Mammary epithelial cell (primary cell): ENCODE results near the gene METTL1.

ENCODE experiments used
- CTCF ChIP-seq, 2 donors: IDR thresholded peaks in 1 of 2; conservative IDR thresholded peaks in 1 of 2; 2 replicates each; pipeline ENCODE4 v1.5.1; 2011 to 2012; ENCODE audit warnings: inconsistent platforms in 2 of 2, low read length in 2 of 2, mild to moderate bottlenecking in 2 of 2, control low read depth in 1 of 2, low read depth in 1 of 2; ENCODE audit not compliant: insufficient read depth in 1 of 2; ENCODE audit errors: extremely low read depth in 1 of 2
- EZH2 ChIP-seq: IDR thresholded peaks from 2 replicates; pipeline ENCODE4 v1.6.1; 2012; ENCODE audit warnings: low read length, inconsistent platforms, borderline replicate concordance

DNA sequence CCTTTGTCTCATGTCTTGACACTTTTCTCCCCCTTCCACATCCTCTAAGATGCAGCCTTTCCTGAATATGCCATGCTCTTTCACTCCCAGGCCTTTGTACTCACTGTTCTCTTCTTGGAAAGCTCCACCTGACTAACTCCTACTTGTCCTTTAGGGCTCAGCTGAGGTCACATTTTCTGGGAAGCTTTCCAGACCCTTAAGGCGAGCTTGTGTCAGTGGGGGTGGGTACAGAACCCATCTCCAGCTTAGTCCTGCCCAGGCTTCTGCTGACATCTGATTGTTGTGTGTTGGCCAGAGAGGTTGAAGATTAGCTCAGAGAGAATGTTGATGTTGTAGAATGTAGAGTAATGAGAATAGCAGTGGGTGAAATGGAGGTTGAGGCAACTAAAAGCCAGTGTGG lies 7.8 kb upstream of the METTL1 start:
- no peak for TF ChIP-seq CTCF (conservative IDR thresholded peaks at IDR 0.05 in 1 of 2, IDR thresholded peaks at IDR 0.05 in 1 of 2; ENCODE audit: extremely low read depth in 1 of 2, insufficient read depth in 1 of 2, low read depth in 1 of 2, low read length in 2 of 2)
- TF ChIP-seq EZH2: no peak
